ENCODE results near the gene SYVN1.

GRCh38 chr11:65095974-65096806 lies 38.1 kb downstream of the SYVN1 start, which contains the start of gene VPS51:
- TF ChIP-seq, protein P1, sequence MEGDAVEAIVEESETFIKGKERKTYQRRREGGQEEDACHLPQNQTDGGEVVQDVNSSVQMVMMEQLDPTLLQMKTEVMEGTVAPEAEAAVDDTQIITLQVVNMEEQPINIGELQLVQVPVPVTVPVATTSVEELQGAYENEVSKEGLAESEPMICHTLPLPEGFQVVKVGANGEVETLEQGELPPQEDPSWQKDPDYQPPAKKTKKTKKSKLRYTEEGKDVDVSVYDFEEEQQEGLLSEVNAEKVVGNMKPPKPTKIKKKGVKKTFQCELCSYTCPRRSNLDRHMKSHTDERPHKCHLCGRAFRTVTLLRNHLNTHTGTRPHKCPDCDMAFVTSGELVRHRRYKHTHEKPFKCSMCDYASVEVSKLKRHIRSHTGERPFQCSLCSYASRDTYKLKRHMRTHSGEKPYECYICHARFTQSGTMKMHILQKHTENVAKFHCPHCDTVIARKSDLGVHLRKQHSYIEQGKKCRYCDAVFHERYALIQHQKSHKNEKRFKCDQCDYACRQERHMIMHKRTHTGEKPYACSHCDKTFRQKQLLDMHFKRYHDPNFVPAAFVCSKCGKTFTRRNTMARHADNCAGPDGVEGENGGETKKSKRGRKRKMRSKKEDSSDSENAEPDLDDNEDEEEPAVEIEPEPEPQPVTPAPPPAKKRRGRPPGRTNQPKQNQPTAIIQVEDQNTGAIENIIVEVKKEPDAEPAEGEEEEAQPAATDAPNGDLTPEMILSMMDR (IDR thresholded peaks at IDR 0.05): no peak
- TF ChIP-seq EZH2 (IDR thresholded peaks at IDR 0.05; ENCODE audit: borderline replicate concordance, insufficient read depth, low read depth, low read length, poor library complexity, severe bottlenecking): no peak
